Measurements from ENCODE around the gene SRPRB. TPM values are rescaled to one million over a fixed set of nuclear protein-coding genes. Genes with fewer than 3 reads are reported as not detected.

Gene SRPRB
- total RNA-seq, 1 donor from 2014 or later = 22.9 TPM

DNA sequence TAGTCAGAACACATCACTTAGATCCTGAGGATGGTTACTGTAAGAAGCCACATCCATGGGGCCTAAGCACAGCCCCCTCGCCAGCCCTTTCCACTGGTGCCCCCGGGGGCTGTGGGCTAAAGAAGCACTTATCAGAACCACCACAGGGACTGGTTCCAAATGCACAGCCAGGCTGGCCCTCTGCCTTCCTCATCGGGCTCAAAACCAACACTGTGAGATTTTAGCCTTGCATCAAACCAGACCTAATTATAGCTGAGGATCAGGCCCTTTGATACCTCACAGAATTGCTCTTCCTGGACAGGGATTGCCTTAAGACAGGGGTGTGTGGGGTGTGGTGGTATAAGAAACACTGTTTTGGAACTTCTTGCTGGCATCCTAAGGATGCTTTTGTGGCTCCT, 23.7 kb downstream of the SRPRB start:
- TF ChIP-seq, protein P1, sequence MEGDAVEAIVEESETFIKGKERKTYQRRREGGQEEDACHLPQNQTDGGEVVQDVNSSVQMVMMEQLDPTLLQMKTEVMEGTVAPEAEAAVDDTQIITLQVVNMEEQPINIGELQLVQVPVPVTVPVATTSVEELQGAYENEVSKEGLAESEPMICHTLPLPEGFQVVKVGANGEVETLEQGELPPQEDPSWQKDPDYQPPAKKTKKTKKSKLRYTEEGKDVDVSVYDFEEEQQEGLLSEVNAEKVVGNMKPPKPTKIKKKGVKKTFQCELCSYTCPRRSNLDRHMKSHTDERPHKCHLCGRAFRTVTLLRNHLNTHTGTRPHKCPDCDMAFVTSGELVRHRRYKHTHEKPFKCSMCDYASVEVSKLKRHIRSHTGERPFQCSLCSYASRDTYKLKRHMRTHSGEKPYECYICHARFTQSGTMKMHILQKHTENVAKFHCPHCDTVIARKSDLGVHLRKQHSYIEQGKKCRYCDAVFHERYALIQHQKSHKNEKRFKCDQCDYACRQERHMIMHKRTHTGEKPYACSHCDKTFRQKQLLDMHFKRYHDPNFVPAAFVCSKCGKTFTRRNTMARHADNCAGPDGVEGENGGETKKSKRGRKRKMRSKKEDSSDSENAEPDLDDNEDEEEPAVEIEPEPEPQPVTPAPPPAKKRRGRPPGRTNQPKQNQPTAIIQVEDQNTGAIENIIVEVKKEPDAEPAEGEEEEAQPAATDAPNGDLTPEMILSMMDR (IDR thresholded peaks at IDR 0.05; ENCODE audit: unreplicated experiment) = no peak
- Mint-ChIP-seq H3K36me3 (ENCODE audit: low read depth, unreplicated experiment) (no peaks in the 10 kb centered on the region), H3K27ac (ENCODE audit: unreplicated experiment) (no peak overlapping the region), H3K4me3 (ENCODE audit: unreplicated experiment) (no peak overlapping the region), H3K9me3 (ENCODE audit: unreplicated experiment) (no peaks in the 10 kb centered on the region), H3K27me3 (ENCODE audit: unreplicated experiment) (peaks cover 7% of the 10 kb centered on the region), H3K4me1 (ENCODE audit: unreplicated experiment) (no peaks in the 10 kb centered on the region)
- DNase-seq (ENCODE audit: low spot score) = no peak

DNA sequence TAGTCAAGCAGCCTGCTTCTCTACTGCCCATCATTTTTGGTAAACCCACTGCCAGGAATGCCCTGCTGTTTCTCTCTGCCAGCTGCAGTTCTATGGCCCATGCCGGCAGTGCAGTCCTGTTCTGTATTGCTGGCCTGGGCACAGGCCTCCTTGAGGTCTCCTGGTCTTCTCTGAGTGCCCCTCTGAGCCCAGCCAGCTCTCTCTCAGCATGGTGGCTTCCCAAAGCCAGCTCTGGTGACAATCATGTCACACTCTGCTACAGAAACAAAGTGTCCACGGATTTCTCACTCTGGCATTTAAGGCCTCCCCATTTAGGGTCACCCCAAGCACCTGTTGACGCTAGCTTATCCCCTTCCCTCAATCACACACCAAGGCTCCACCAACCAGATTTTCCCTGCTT, 24.5 kb downstream of the SRPRB start:
- Mint-ChIP-seq H3K36me3 (ENCODE audit: low read depth, unreplicated experiment) (no peaks in the 10 kb centered on the region), H3K4me3 (ENCODE audit: unreplicated experiment) (no peak overlapping the region), H3K27me3 (ENCODE audit: unreplicated experiment) (peaks cover 7% of the 10 kb centered on the region), H3K4me1 (ENCODE audit: unreplicated experiment) (no peaks in the 10 kb centered on the region), H3K27ac (ENCODE audit: unreplicated experiment) (no peak overlapping the region), H3K9me3 (ENCODE audit: unreplicated experiment) (no peaks in the 10 kb centered on the region)
- TF ChIP-seq, protein P1 (IDR thresholded peaks at IDR 0.05; ENCODE audit: unreplicated experiment) = no peak
- no peak for DNase-seq (ENCODE audit: low spot score)

DNA sequence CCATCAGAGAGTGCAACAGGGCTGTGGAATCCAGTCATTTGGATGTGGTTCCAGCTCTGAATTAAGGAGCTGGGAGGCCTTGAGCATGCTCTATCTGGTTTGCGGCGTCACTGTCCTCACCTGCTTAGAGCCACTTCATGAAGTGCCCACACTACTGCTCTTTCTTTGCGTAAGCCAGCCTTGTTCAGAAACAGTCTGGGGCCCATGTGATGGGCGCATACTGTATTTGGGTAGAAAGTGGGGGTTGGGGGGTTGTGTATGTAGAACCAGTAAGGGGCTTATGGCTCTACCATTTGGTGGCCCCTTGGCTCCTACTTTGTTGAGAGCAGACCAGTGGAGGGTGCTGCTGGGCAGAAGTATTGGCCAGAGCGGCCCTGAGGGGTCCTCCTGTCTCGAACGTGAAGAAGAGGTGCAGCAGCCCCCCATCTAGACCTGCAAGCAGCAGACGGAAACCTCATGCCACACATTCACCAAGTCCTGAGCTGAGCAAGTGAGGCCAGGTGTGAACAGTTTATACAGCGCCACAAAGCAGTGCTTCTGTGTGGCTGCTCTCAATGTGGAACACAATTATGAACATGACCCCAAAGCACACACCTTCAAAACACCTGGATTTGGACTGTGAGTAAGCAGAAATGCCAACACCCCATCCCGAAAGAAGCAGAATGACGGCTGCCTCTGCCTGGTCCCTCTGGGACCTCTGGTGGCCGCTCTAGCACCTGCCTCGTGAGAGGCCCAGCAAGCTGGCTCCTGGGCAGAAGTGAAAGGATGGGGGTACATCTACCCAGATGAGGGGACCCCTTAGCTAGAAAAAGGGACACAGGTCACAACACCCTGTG, 26.6 kb downstream of the SRPRB start:
- H3K4me3 Mint-ChIP-seq (ENCODE audit: unreplicated experiment) = no peak overlapping the region
- no peaks in the 10 kb centered on the region for H3K4me1 Mint-ChIP-seq (ENCODE audit: unreplicated experiment)
- H3K27me3 Mint-ChIP-seq (ENCODE audit: unreplicated experiment) = peaks cover 13% of the 10 kb centered on the region
- no peak overlapping the region for H3K27ac Mint-ChIP-seq (ENCODE audit: unreplicated experiment)
- DNase-seq (ENCODE audit: low spot score) = no peak
- H3K9me3 Mint-ChIP-seq (ENCODE audit: unreplicated experiment) = no peaks in the 10 kb centered on the region
- TF ChIP-seq, protein P1 (IDR thresholded peaks at IDR 0.05; ENCODE audit: unreplicated experiment) = no peak
- no peaks in the 10 kb centered on the region for H3K36me3 Mint-ChIP-seq (ENCODE audit: low read depth, unreplicated experiment)

DNA sequence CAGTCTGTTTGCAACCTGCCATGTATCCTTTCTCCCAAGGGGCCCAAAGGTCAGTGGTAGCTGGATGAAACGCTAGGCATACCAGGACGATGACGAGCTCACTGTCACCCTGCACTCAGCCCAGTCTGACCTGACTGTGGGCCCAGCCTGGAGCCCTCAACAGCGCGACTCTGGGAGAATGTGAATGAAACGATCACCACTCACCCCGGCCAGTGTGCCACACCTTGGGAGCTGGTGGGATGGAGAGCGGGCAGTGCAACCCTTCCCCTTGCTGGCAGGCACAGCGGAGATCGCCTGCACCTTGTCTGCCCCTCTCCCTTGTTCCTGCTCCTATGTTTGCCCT, 27.2 kb downstream of the SRPRB start:
- TF ChIP-seq, protein P1 (IDR thresholded peaks at IDR 0.05; ENCODE audit: unreplicated experiment) = no peak
- Mint-ChIP-seq H3K36me3 (ENCODE audit: low read depth, unreplicated experiment) (no peaks in the 10 kb centered on the region), H3K9me3 (ENCODE audit: unreplicated experiment) (no peaks in the 10 kb centered on the region), H3K4me1 (ENCODE audit: unreplicated experiment) (no peaks in the 10 kb centered on the region), H3K4me3 (ENCODE audit: unreplicated experiment) (no peak overlapping the region), H3K27ac (ENCODE audit: unreplicated experiment) (no peak overlapping the region), H3K27me3 (ENCODE audit: unreplicated experiment) (peaks cover 13% of the 10 kb centered on the region)
- DNase-seq (ENCODE audit: low spot score) = no peak

DNA sequence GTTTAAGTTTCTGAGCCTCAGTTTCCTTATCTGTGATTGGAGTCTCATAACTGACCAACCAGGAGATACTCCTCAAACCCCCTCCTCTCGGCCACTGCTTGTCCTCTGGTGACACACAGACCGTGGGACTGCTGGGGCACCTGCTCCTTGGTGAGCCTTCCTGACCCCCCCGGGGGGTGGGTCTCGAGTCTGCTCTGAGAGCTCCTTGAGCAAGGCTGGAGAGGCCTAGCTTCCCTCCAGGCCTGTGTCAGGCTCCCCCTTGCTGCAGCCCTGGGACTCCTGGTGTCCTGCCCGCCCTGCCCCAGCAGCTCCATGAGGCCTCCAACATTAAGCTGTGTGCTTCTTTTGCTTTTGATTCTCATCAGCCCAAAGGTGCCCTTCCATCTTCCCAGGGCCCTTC, 27.7 kb downstream of the SRPRB start:
- no peaks in the 10 kb centered on the region for H3K9me3 Mint-ChIP-seq (ENCODE audit: unreplicated experiment)
- H3K4me1 Mint-ChIP-seq (ENCODE audit: unreplicated experiment) = no peaks in the 10 kb centered on the region
- no peak overlapping the region for H3K27ac Mint-ChIP-seq (ENCODE audit: unreplicated experiment)
- TF ChIP-seq, protein P1 (IDR thresholded peaks at IDR 0.05; ENCODE audit: unreplicated experiment) = no peak
- DNase-seq (ENCODE audit: low spot score) = no peak
- H3K27me3 Mint-ChIP-seq (ENCODE audit: unreplicated experiment) = peaks cover 13% of the 10 kb centered on the region
- no peaks in the 10 kb centered on the region for H3K36me3 Mint-ChIP-seq (ENCODE audit: low read depth, unreplicated experiment)
- no peak overlapping the region for H3K4me3 Mint-ChIP-seq (ENCODE audit: unreplicated experiment)
